ENCODE measurements around the gene MYOD1.

Gene MYOD1

GRCh38 chr11:17719028-17719937 lies at the start of gene MYOD1:
Gene MYOD1, plus strand, starts transcription at chr11:17719571. Its CDS starts 212 bp downstream, at chr11:17719783.
- no peak for TF ChIP-seq CTCF (IDR thresholded peaks at IDR 0.05; ENCODE audit: extremely low read depth, insufficient read depth, missing control alignments)
- in situ Hi-C loops (cut with MboI; ENCODE audit: low pct_unique_long_range_greater_than_20kb, low sequenced_read_pairs, unreplicated experiment): no loop called here
- DNase-seq (ENCODE audit: low spot score): no peak

- TF ChIP-seq CTCF (IDR thresholded peaks at IDR 0.05; ENCODE audit: extremely low read depth, insufficient read depth, missing control alignments): no peak
- DNase-seq (ENCODE audit: low spot score): no peak
- in situ Hi-C loops (cut with MboI; ENCODE audit: low pct_unique_long_range_greater_than_20kb, low sequenced_read_pairs, unreplicated experiment): no loop called here
These were observed 46.9 kb upstream of the MYOD1 start for GRCh38 chr11:17672469-17672868.

DNA sequence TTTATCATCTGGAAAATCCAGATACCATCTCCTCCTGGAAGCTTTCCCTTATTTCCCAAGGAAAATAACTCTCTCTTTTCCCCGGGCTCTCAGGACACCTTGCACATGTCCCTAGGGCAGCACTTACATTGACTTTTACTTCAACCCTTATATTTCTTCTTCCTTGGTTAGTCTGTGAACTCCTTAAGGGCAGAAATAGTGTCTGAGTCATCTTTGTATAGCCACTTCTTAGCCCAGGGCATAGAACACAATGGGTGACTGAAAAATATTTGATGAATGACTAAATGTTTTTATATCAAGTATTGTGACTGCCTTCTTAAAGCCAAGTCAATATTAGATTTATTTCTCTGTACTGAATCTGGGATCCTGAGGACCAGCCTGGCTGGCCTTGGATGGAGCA lies 45.4 kb upstream of the MYOD1 start:
- no peak for DNase-seq (ENCODE audit: low spot score)
- TF ChIP-seq CTCF (IDR thresholded peaks at IDR 0.05; ENCODE audit: extremely low read depth, insufficient read depth, missing control alignments): no peak
- in situ Hi-C loops (cut with MboI; ENCODE audit: low pct_unique_long_range_greater_than_20kb, low sequenced_read_pairs, unreplicated experiment): no loop called here

- no peak for TF ChIP-seq CTCF (IDR thresholded peaks at IDR 0.05; ENCODE audit: extremely low read depth, insufficient read depth, missing control alignments)
- no peak for DNase-seq (ENCODE audit: low spot score)
- in situ Hi-C loops (cut with MboI; ENCODE audit: low pct_unique_long_range_greater_than_20kb, low sequenced_read_pairs, unreplicated experiment): no loop called here
These were observed 36.5 kb upstream of the MYOD1 start for GRCh38 chr11:17682848-17683247.

DNA sequence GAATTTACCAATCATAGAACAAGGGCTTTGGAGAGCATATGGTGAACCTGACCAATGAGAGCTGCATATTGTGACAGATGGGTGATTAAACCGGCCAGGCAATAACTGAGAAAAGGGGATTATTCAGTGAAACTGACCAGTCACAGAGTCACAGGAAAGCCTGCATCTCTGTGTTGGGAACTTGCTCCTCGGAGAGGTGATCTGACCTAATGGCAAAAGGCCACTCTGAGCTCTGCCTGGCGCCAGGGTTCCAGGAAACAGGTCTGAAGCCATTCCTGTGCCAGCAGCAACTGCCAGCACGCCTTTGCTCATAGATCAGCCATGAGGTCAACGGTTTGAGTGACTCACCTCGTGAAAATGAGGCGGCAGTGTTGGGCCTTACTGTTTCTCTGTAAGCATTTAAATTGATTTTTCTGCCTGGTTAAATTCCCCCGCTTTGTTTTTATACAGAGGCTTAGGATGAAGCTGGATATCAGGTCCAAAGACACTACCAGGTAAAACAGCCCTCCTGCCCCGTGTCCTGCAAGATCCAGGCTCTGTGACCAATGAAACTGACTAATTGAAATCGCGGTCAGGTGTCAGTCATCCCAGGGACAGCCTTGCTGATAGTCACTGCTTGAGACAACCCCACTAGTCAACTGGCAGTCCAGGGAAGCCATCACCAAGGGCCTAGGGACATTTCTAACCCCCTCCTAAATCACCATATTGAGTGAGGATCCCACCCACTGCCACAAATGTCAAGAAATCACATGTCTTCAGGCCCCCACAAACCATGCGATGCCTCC lies 35.8 kb upstream of the MYOD1 start:
- TF ChIP-seq CTCF (IDR thresholded peaks at IDR 0.05; ENCODE audit: extremely low read depth, insufficient read depth, missing control alignments): no peak
- no peak for DNase-seq (ENCODE audit: low spot score)
- in situ Hi-C loops (cut with MboI; ENCODE audit: low pct_unique_long_range_greater_than_20kb, low sequenced_read_pairs, unreplicated experiment): no loop called here

- no peak for DNase-seq (ENCODE audit: low spot score)
- in situ Hi-C loops (cut with MboI; ENCODE audit: low pct_unique_long_range_greater_than_20kb, low sequenced_read_pairs, unreplicated experiment): no loop called here
- no peak for TF ChIP-seq CTCF (IDR thresholded peaks at IDR 0.05; ENCODE audit: extremely low read depth, insufficient read depth, missing control alignments)
These were observed 34.8 kb upstream of the MYOD1 start for GRCh38 chr11:17684550-17684949.

Data from GM13977 (cell line).